B cell (primary cell): ENCODE measurements around the gene SOHLH2. TPM values are rescaled to one million over a fixed set of nuclear protein-coding genes. Genes with fewer than 3 reads are reported as not detected.

Source experiments
- ATAC-seq: fragments of 200-7000 bp; cut with Tn5 transposase; one replicate; pipeline ENCODE4 v1.10.0; 2021; ENCODE audit warnings: low read depth, mild to moderate bottlenecking, moderate number of reproducible peaks, moderate library complexity
- CTCF ChIA-PET: fragments of 350-600 bp; sonication (Branson Sonifier 250); formaldehyde crosslinking; loops from one replicate; lab custom pipeline; 2021; ENCODE audit warnings: antibody characterized with exemption, inconsistent platforms; lab: Charles Lee
- POLR2A ChIA-PET: fragments of 350-600 bp; sonication (Branson Sonifier 250); formaldehyde crosslinking; loops from one replicate; lab custom pipeline; 2021; ENCODE audit warnings: antibody characterized with exemption; lab: Charles Lee
- DNase-seq: peaks from one replicate; pipeline ENCODE4 v3.0.0; 2013
- H2AFZ ChIP-seq: 2 replicates; pipeline ENCODE4 v1.6.1; 2012; ENCODE audit warnings: mild to moderate bottlenecking, low read depth, low read length; ENCODE audit not compliant: insufficient read depth, poor library complexity, severe bottlenecking
- H3K27ac ChIP-seq, 2 donors: 1 replicate in 1 of 2; 2 replicates in 1 of 2; pipeline ENCODE4 v1.5.1; 2012 to 2013; ENCODE audit warnings: low read length in 2 of 2, mild to moderate bottlenecking in 2 of 2, moderate library complexity in 1 of 2
- H3K27me3 ChIP-seq, 4 experiments: fragments of 200-600 bp in 1 of 4; sonication (generic) in 1 of 4; replicated peaks in 1 of 4; 1 replicate in 2 of 4; 2 replicates in 2 of 4; pipeline versions ENCODE4 v1.6.1 to v1.7.0; 2013 to 2016; ENCODE audit warnings: low read length in 3 of 4, mild to moderate bottlenecking in 2 of 4, mixed read lengths in 1 of 4, moderate library complexity in 1 of 4; ENCODE audit not compliant: insufficient read depth in 4 of 4, control insufficient read depth in 3 of 4; ENCODE audit errors: control extremely low read depth in 1 of 4
- H3K36me3 ChIP-seq, 2 experiments: replicated peaks in 1 of 2; 1 replicate in 1 of 2; 2 replicates in 1 of 2; pipeline versions ENCODE4 v1.6.1 to v1.7.1; 2013; ENCODE audit warnings: low read length in 1 of 2; ENCODE audit not compliant: insufficient read depth in 2 of 2, control insufficient read depth in 1 of 2; ENCODE audit errors: control extremely low read depth in 1 of 2, extremely low read depth in 1 of 2
- H3K4me1 ChIP-seq, 2 donors: fragments of 200-600 bp in 1 of 2; sonication (generic) in 1 of 2; 1 replicate in 1 of 2; 2 replicates in 1 of 2; pipeline versions ENCODE4 v1.5.1 to v1.6.1; 2013 to 2017; ENCODE audit warnings: low read length in 2 of 2; ENCODE audit not compliant: control insufficient read depth in 2 of 2, insufficient read depth in 2 of 2
- H3K4me2 ChIP-seq: replicated peaks from 2 replicates; pipeline ENCODE3; 2012; ENCODE audit warnings: mild to moderate bottlenecking, low read depth, low read length; ENCODE audit not compliant: poor library complexity, severe bottlenecking
- H3K4me3 ChIP-seq, 5 experiments: fragments of 200-600 bp in 1 of 5; sonication (generic) in 1 of 5; 1 replicate in 3 of 5; 2 replicates in 2 of 5; pipeline versions ENCODE4 v1.5.1 to v1.7.0; 2011 to 2016; ENCODE audit warnings: low read length in 4 of 5, mild to moderate bottlenecking in 4 of 5, low read depth in 2 of 5, control low read depth in 1 of 5, moderate library complexity in 1 of 5; ENCODE audit not compliant: insufficient read depth in 1 of 5; ENCODE audit errors: control extremely low read depth in 1 of 5, extremely low read depth in 1 of 5
- H3K79me2 ChIP-seq: fragments of 200-600 bp; sonication (generic); one replicate; pipeline ENCODE4 v1.6.0; 2016; ENCODE audit warnings: low read length; ENCODE audit not compliant: control insufficient read depth, insufficient read depth
- H3K9ac ChIP-seq: fragments of 200-600 bp; sonication (generic); 2 replicates; pipeline ENCODE4 v1.6.1; 2017; ENCODE audit warnings: mild to moderate bottlenecking, low read length, moderate library complexity
- H3K9me3 ChIP-seq, 3 donors: one replicate each; pipeline versions ENCODE4 v1.6.1 to v1.7.1; 2013; ENCODE audit warnings: low read length in 2 of 3; ENCODE audit not compliant: control insufficient read depth in 2 of 3, insufficient read depth in 1 of 3; ENCODE audit errors: control extremely low read depth in 1 of 3
- H4K20me1 ChIP-seq: 2 replicates; pipeline ENCODE4 v1.6.0; 2012; ENCODE audit warnings: mild to moderate bottlenecking, low read length; ENCODE audit not compliant: insufficient read depth, control insufficient read depth, poor library complexity, severe bottlenecking
- H3K27ac Mint-ChIP-seq: one replicate; pipeline ENCODE4 v1.8.0; 2021; ENCODE audit warnings: mixed read lengths
- H3K27me3 Mint-ChIP-seq: one replicate; pipeline ENCODE4 v1.8.0; 2021; ENCODE audit warnings: mixed read lengths
- H3K4me1 Mint-ChIP-seq: one replicate; pipeline ENCODE4 v1.8.0; 2021; ENCODE audit warnings: mixed read lengths
- H3K4me3 Mint-ChIP-seq: one replicate; pipeline ENCODE4 v1.8.0; 2021; ENCODE audit warnings: mixed read lengths
- H3K9me3 Mint-ChIP-seq: one replicate; pipeline ENCODE4 v1.8.0; 2022; ENCODE audit warnings: mixed read lengths; ENCODE audit not compliant: insufficient read depth
- CTCF ChIP-seq: fragments of 200-600 bp; IDR thresholded peaks from one replicate; pipeline ENCODE4 v1.8.0; 2022; ENCODE audit warnings: antibody characterized with exemption, mild to moderate bottlenecking
- EZH2 ChIP-seq: IDR thresholded peaks from 2 replicates; pipeline ENCODE4 v1.6.1; 2012; ENCODE audit warnings: borderline replicate concordance, low read depth, mild to moderate bottlenecking, moderate library complexity, low read length; ENCODE audit not compliant: insufficient read depth, poor library complexity, severe bottlenecking
- WGBS: methylation state at CpG from one replicate; pipeline ENCODE4 v1.1.5; 2013; ENCODE audit warnings: missing lambda C conversion rate; ENCODE audit not compliant: insufficient coverage; 5-methylcytosine and 5-hydroxymethylcytosine counted together
- intact Hi-C: fragments of 100-400 bp; cut with micrococcal nuclease; formaldehyde crosslinking; loops from one replicate; pipeline ENCODE4 v1.10.0; 2022
- polyA plus RNA-seq: library from polyadenylated mRNA; depleted of rRNA; stranded (reverse); fragments of >200 nt; gene quantifications from 2 replicates; pipeline ENCODE4 v1.2.3, GENCODE V29; 2012
- total RNA-seq, 2 donors: library from RNA; stranded (reverse); fragments of 120-200 nt in 1 of 2; gene quantifications; 1 replicate in 1 of 2; 2 replicates in 1 of 2; pipeline versions ENCODE4 v1.2.3 to v1.2.4, GENCODE V29; 2013 to 2022

SOHLH2 gene
- total and polyA plus RNA-seq, 2 donors (not counting 1 experiment from before 2014, with no cell fraction given) = not detected

- H3K9ac ChIP-seq = no peak overlapping the region
- H3K4me1 ChIP-seq = no peaks in the 10 kb centered on the region
- no peak overlapping the region for H3K4me3 ChIP-seq
- intact Hi-C loops = no loop called here
- ChIA-PET CTCF (no interaction called here), POLR2A (no interaction called here)
- H3K9me3 Mint-ChIP-seq = no peaks in the 10 kb centered on the region
- no peaks in the 10 kb centered on the region for H3K4me1 Mint-ChIP-seq
- no peak overlapping the region for H3K4me3 Mint-ChIP-seq
- no peaks in the 10 kb centered on the region for H3K79me2 ChIP-seq
- H3K27ac ChIP-seq = no peak overlapping the region
- H4K20me1 ChIP-seq = no peaks in the 10 kb centered on the region
- H3K9me3 ChIP-seq = peaks cover 0 to 10% (median 0%) of the 10 kb centered on the region in 3 donors
- H3K36me3 ChIP-seq = no peaks in the 10 kb centered on the region
- no peak for ATAC-seq
- TF ChIP-seq EZH2 (no peak), CTCF (no peak)
- no peaks in the 10 kb centered on the region for H3K27me3 ChIP-seq
- no peaks in the 10 kb centered on the region for H3K27me3 Mint-ChIP-seq
- H2AFZ ChIP-seq = no peak overlapping the region
- H3K4me2 ChIP-seq = no peak overlapping the region
- H3K27ac Mint-ChIP-seq = no peak overlapping the region
- DNase-seq = no peak
- 86% methylated on average over 7 of the region's 8 CpGs for WGBS
These were observed 45.2 kb upstream of the SOHLH2 start for GRCh38 chr13:36259361-36260137.

GRCh38 chr13:36258831-36259230, 44.5 kb upstream of the SOHLH2 start:
- Histone ChIP-seq H2AFZ (no peak overlapping the region), H3K27me3 (no peaks in the 10 kb centered on the region), H4K20me1 (no peaks in the 10 kb centered on the region), H3K4me1 (no peaks in the 10 kb centered on the region), H3K9me3 (peaks cover 0 to 10% (median 0%) of the 10 kb centered on the region in 3 donors), H3K4me3 (no peak overlapping the region), H3K27ac (no peak overlapping the region), H3K36me3 (no peaks in the 10 kb centered on the region), H3K4me2 (no peak overlapping the region), H3K79me2 (no peaks in the 10 kb centered on the region), H3K9ac (no peak overlapping the region)
- Mint-ChIP-seq H3K9me3 (no peaks in the 10 kb centered on the region), H3K27me3 (no peaks in the 10 kb centered on the region), H3K27ac (no peak overlapping the region), H3K4me1 (no peaks in the 10 kb centered on the region), H3K4me3 (no peak overlapping the region)
- 96% methylated on average over 7 of the region's 8 CpGs for WGBS
- ChIA-PET CTCF (no interaction called here), POLR2A (no interaction called here)
- DNase-seq (no peak), ATAC-seq (no peak)
- intact Hi-C loops = no loop called here
- TF ChIP-seq CTCF (no peak), EZH2 (no peak)
